Natural killer cell (primary cell): Measurements from ENCODE around the gene CCDC73. TPM values are rescaled to one million over a fixed set of nuclear protein-coding genes. Genes with fewer than 3 reads are reported as not detected.

Source experiments
- ATAC-seq, 3 donors: fragments of 150-1000 bp in 2 of 3; fragments of 200-7000 bp in 1 of 3; cut with Tn5 transposase; 1 replicate in 1 of 3; 2 replicates in 2 of 3; pipeline ENCODE4 v1.10.0; 2021; ENCODE audit warnings: mild to moderate bottlenecking in 2 of 3, moderate library complexity in 2 of 3
- DNase-seq, 2 donors: peaks; one replicate each; pipeline versions ENCODE4 v3.0.0 to v3.0.0-alpha.2; 2013 to 2021; ENCODE audit warnings: mixed read lengths in 1 of 2
- H3K27ac ChIP-seq: one replicate; pipeline ENCODE4 v1.5.1; 2013; ENCODE audit warnings: mild to moderate bottlenecking, low read length
- H3K27me3 ChIP-seq: one replicate; pipeline ENCODE4 v1.6.1; 2013; ENCODE audit warnings: low read length; ENCODE audit not compliant: control insufficient read depth, insufficient read depth
- H3K36me3 ChIP-seq: one replicate; pipeline ENCODE4 v1.6.1; 2013; ENCODE audit warnings: low read length; ENCODE audit not compliant: control insufficient read depth, insufficient read depth
- H3K4me1 ChIP-seq: one replicate; pipeline ENCODE4 v1.6.1; 2013; ENCODE audit warnings: low read length; ENCODE audit not compliant: control insufficient read depth, insufficient read depth
- H3K4me3 ChIP-seq: one replicate; pipeline ENCODE4 v1.5.1; 2013; ENCODE audit warnings: low read length
- H3K9me3 ChIP-seq: one replicate; pipeline ENCODE4 v1.6.1; 2013; ENCODE audit warnings: low read length; ENCODE audit not compliant: control insufficient read depth, insufficient read depth
- H3K27ac Mint-ChIP-seq, 2 donors: one replicate each; pipeline ENCODE4 v1.8.0; 2022; ENCODE audit warnings: mild to moderate bottlenecking in 2 of 2, mixed read lengths in 2 of 2, moderate library complexity in 1 of 2
- H3K27me3 Mint-ChIP-seq, 2 donors: one replicate each; pipeline ENCODE4 v1.8.0; 2022; ENCODE audit warnings: low read depth in 2 of 2, mixed read lengths in 2 of 2
- H3K36me3 Mint-ChIP-seq: one replicate; pipeline ENCODE4 v1.8.0; 2022; ENCODE audit warnings: mixed read lengths
- H3K4me1 Mint-ChIP-seq, 2 donors: one replicate each; pipeline ENCODE4 v1.8.0; 2022; ENCODE audit warnings: mixed read lengths in 2 of 2
- H3K4me3 Mint-ChIP-seq: one replicate; pipeline ENCODE4 v1.8.0; 2022; ENCODE audit warnings: mild to moderate bottlenecking, moderate library complexity, mixed read lengths
- H3K9me3 Mint-ChIP-seq, 2 donors: one replicate each; pipeline ENCODE4 v1.8.0; 2022; ENCODE audit warnings: mixed read lengths in 2 of 2
- CTCF ChIP-seq: fragments of 200-600 bp; IDR thresholded peaks from one replicate; pipeline ENCODE4 v1.8.0; 2022; ENCODE audit warnings: antibody characterized with exemption
- WGBS: methylation state at CpG from one replicate; pipeline ENCODE4 v1.1.7; 2013; ENCODE audit warnings: missing lambda C conversion rate; ENCODE audit not compliant: insufficient coverage; 5-methylcytosine and 5-hydroxymethylcytosine counted together
- intact Hi-C: fragments of 100-400 bp; cut with micrococcal nuclease; formaldehyde crosslinking; loops from one replicate; pipeline ENCODE4 v1.14.2; 2022
- total RNA-seq, 4 donors: library from RNA; stranded (reverse); fragments of 120-200 nt in 1 of 4; gene quantifications; one replicate each; pipeline versions ENCODE4 v1.2.3 to v1.2.4, GENCODE V29; 2013 to 2022

Gene CCDC73
- total RNA-seq, 3 donors from 2014 or later (not counting 1 experiment from before 2014, with no cell fraction given) = not detected

- H3K27me3 ChIP-seq = no peaks in the 10 kb centered on the region
- ATAC-seq = no peak
- no peak overlapping the region for H3K4me3 Mint-ChIP-seq
Observed at GRCh38 chr11:32706985-32707741, 87.3 kb downstream of the CCDC73 start.

GRCh38 chr11:32705309-32706033 is 89.0 kb downstream of the CCDC73 start:
- H3K4me3 Mint-ChIP-seq = no peak overlapping the region
- Histone ChIP-seq H3K4me3 (no peak overlapping the region), H3K9me3 (peaks cover 6% of the 10 kb centered on the region), H3K27ac (no peak overlapping the region), H3K36me3 (no peaks in the 10 kb centered on the region), H3K4me1 (no peaks in the 10 kb centered on the region), H3K27me3 (no peaks in the 10 kb centered on the region)
- no peak overlapping the region for H3K27ac Mint-ChIP-seq
- no peaks in the 10 kb centered on the region for H3K4me1 Mint-ChIP-seq
- peaks cover 0 to 10% of the 10 kb centered on the region in 2 donors for H3K27me3 Mint-ChIP-seq
- TF ChIP-seq CTCF = no peak
- ATAC-seq = no peak
- 96% methylated on average over 11 of the region's 12 CpGs for WGBS
- DNase-seq = no peak
- no peaks in the 10 kb centered on the region for H3K36me3 Mint-ChIP-seq
- no peaks in the 10 kb centered on the region for H3K9me3 Mint-ChIP-seq
- intact Hi-C loops = no loop called here

More at GRCh38 chr11:32706985-32707741, 87.3 kb downstream of the CCDC73 start:
- Mint-ChIP-seq H3K4me1 (no peaks in the 10 kb centered on the region), H3K27ac (no peak overlapping the region), H3K27me3 (peaks cover 0 to 10% of the 10 kb centered on the region in 2 donors), H3K36me3 (no peaks in the 10 kb centered on the region), H3K9me3 (no peaks in the 10 kb centered on the region)
- TF ChIP-seq CTCF = no peak
- Histone ChIP-seq H3K4me3 (no peak overlapping the region), H3K36me3 (no peaks in the 10 kb centered on the region), H3K4me1 (no peaks in the 10 kb centered on the region), H3K9me3 (peaks cover 6% of the 10 kb centered on the region), H3K27ac (no peak overlapping the region)
- no peak for DNase-seq
- intact Hi-C loops = no loop called here
- WGBS = 94% methylated on average over 2 of the region's 7 CpGs

- ATAC-seq = no peak
Observed at GRCh38 chr11:32704775-32705174, 89.7 kb downstream of the CCDC73 start.

More at GRCh38 chr11:32704775-32705174, 89.7 kb downstream of the CCDC73 start:
- TF ChIP-seq CTCF = no peak
- WGBS = 96% methylated on average over 3 of the region's 5 CpGs
- H3K4me3 ChIP-seq = no peak overlapping the region
- intact Hi-C loops = no loop called here
- no peak overlapping the region for H3K27ac ChIP-seq
- Mint-ChIP-seq H3K4me3 (no peak overlapping the region), H3K4me1 (no peaks in the 10 kb centered on the region), H3K9me3 (no peaks in the 10 kb centered on the region), H3K36me3 (no peaks in the 10 kb centered on the region), H3K27ac (no peak overlapping the region), H3K27me3 (peaks cover 0 to 4% of the 10 kb centered on the region in 2 donors)
- no peaks in the 10 kb centered on the region for H3K36me3 ChIP-seq
- no peaks in the 10 kb centered on the region for H3K4me1 ChIP-seq
- no peak for DNase-seq
- peaks cover 6% of the 10 kb centered on the region for H3K9me3 ChIP-seq
- no peaks in the 10 kb centered on the region for H3K27me3 ChIP-seq
